Measurements from ENCODE around the gene BSDC1. TPM values are rescaled to one million over a fixed set of nuclear protein-coding genes. Genes with fewer than 3 reads are reported as not detected.
A peak's percentile ranks its signal among the peaks of the same experiment; 100 is the strongest.

BSDC1 gene
- total and polyA plus RNA-seq, 10 of the 15 experiments (the other 5 are each of a cell fraction or from before 2014, with no cell fraction given), result 3.0 to 39.7 (median 22.8) TPM

DNA sequence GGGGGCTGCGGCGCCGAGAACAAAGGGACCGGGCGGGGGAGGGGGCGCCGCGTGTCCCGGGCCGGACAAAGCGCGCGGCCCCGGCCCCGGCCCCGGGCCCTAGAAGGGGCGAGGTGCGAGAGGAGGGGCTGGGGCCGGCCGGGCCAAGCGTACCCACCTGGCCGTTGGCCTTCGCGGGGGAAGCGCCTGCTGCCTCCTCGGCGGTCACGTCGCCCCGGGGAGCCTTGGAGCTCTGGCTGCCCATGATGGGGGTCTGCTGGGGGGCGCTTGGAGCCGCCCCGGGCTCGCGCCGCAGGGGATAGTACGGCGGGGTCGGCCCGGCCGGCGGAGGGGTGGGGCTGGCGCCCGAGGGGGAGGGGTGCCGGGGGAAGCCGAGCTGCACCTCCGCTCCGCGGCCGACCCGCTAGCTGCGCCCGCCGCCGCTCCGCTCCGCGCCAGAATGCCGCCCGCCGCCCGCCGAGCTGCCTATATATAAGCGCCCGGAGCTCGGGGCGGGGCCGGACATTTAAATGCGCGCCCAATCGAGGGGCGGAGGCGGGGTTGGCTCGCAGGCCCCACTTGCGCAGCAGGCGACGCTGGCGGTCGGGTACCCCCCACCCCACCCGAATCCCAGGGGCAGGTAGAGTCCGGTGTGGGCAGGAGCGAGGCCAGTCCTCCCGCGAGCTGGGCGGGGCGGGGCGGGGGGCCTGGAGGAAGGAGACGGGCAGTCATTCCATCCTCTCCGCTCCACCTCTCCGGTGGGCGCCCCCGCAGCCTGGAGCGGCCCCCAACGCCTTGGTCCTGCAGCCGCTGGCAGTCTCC, 58.3 kb downstream of the BSDC1 start, which contains the start of gene MARCKSL1 (continued):
- TF ChIP-seq PRDM15 (CRISPR knock-in tag; IDR thresholded peaks at IDR 0.05) (no peak), YY1 (IDR thresholded peaks at IDR 0.05; ENCODE audit: low read depth, low read length) (peak; percentile 58; the same call in 1 of the 2 replicates), IKZF2 (IDR thresholded peaks at IDR 0.05) (no peak), RELA (IDR thresholded peaks at IDR 0.05; ENCODE audit: borderline replicate concordance, partially characterized antibody) (no peak), ZZZ3 (IDR thresholded peaks at IDR 0.05; ENCODE audit: control insufficient read depth, insufficient read length, low read depth) (no peak), BRCA1 (IDR thresholded peaks at IDR 0.05; ENCODE audit: low read depth, low read length) (no peak), PBX3 (IDR thresholded peaks at IDR 0.05; ENCODE audit: insufficient replicate concordance, low read depth, low read length) (no peak)

All from GM12878 (cell line).